ENCODE data around the gene NPHP1.

NPHP1 gene

DNA sequence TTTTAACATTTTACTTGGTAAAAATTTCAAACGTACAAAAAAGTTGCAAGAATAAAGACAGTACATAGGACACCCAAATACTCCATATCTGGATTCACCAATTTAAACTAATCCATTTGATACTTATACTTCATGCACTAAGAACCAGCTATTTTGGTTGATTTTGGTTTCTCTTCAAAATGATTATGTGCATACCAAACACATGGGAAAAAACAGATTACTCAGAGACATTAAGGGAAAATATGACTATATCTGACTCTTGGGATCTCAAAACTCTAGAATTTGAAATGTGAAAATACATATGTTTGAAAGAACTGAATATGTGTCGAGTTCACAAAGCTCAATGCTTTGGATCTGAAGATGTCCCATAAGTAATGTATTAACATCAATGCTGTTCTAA, 73.6 kb downstream of the NPHP1 start:
- Mint-ChIP-seq H3K9me3 (peaks cover 10 to 13% of the 10 kb centered on the region in 2 donors), H3K27me3 (no peaks in the 10 kb centered on the region), H3K4me1 (no peaks in the 10 kb centered on the region), H3K4me3 (no peak overlapping the region), H3K36me3 (peaks cover 0 to 13% of the 10 kb centered on the region in 2 donors), H3K27ac (no peak overlapping the region)
- DNase-seq (no peak), ATAC-seq (replicated peaks) (no peak)

GRCh38 chr2:110130757-110131156, 74.1 kb downstream of the NPHP1 start:
- H3K27ac Mint-ChIP-seq, result no peak overlapping the region
- no peak for ATAC-seq (replicated peaks)
- peaks cover 10 to 13% of the 10 kb centered on the region in 2 donors for H3K9me3 Mint-ChIP-seq
- DNase-seq, result no peak
- peaks cover 0 to 13% of the 10 kb centered on the region in 2 donors for H3K36me3 Mint-ChIP-seq
- no peaks in the 10 kb centered on the region for H3K27me3 Mint-ChIP-seq
- no peaks in the 10 kb centered on the region for H3K4me1 Mint-ChIP-seq
- H3K4me3 Mint-ChIP-seq, result no peak overlapping the region

DNA sequence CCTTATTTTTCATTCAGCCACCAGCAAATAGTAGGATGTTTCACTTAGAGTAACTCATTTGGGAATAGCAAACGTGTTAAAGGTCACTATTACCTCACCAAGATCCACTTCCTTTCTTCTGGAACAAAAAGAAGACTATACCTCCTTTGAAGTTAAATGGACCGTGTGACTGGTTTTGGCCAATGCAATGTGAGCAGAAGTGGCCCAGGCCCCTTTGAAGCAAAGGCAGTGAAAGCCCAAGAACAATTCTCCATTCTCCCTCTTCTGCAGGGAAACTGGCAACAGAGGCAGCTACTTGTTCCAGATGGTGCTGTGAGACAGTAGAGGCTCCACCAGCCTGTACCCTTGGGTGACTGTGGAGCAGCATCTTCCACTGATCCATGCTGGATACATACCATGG, 77.9 kb downstream of the NPHP1 start:
- no peak for DNase-seq
- H3K27ac Mint-ChIP-seq, result no peak overlapping the region
- H3K9me3 Mint-ChIP-seq, result no peaks in the 10 kb centered on the region
- no peaks in the 10 kb centered on the region for H3K4me1 Mint-ChIP-seq
- no peaks in the 10 kb centered on the region for H3K27me3 Mint-ChIP-seq
- H3K4me3 Mint-ChIP-seq, result no peak overlapping the region
- ATAC-seq (replicated peaks), result no peak
- H3K36me3 Mint-ChIP-seq, result peaks cover 0 to 2% of the 10 kb centered on the region in 2 donors

DNA sequence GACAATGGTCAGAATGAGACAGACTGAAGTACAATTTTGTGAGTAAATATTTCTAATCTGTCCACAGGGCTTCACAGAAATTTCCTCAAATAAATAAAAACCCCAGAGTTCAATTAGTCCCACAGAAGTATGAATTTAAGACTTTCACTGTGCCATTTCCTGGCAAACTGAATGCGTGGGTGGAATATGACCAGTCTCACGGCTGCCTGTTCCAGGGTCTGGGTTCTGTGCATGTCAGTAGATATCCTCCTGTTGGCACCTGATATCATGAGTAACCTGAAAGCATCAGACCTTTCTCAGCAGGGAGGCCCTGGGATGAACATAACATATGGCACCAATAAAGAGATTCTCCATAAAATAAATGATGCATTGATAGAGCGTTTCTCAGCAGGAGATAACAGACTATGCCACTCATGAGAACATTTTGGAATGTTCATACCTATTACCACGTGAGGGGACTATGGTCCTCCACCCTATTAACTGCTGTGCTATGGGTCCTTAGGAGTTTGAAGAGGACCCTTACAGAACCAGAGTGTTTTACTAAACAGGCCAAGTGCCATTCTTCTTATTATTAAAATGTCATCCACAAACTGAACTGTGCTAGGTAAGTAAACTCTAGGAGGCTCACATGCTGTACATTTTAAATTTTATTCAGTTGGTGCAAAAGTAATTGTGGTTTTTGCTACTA, 78.6 kb downstream of the NPHP1 start:
- H3K27ac Mint-ChIP-seq, result no peak overlapping the region
- no peaks in the 10 kb centered on the region for H3K9me3 Mint-ChIP-seq
- H3K4me3 Mint-ChIP-seq, result no peak overlapping the region
- ATAC-seq (replicated peaks) (no peak), DNase-seq (no peak)
- H3K36me3 Mint-ChIP-seq, result no peaks in the 10 kb centered on the region
- no peaks in the 10 kb centered on the region for H3K27me3 Mint-ChIP-seq
- H3K4me1 Mint-ChIP-seq, result no peaks in the 10 kb centered on the region

- Mint-ChIP-seq H3K9me3 (no peaks in the 10 kb centered on the region), H3K4me1 (no peaks in the 10 kb centered on the region), H3K27ac (no peak overlapping the region), H3K4me3 (no peak overlapping the region), H3K36me3 (no peaks in the 10 kb centered on the region), H3K27me3 (no peaks in the 10 kb centered on the region)
- ATAC-seq (replicated peaks) (no peak), DNase-seq (no peak)
Observed at GRCh38 chr2:110124939-110125691, 79.7 kb downstream of the NPHP1 start.

- Mint-ChIP-seq H3K4me3 (no peak overlapping the region), H3K27ac (no peak overlapping the region), H3K4me1 (no peaks in the 10 kb centered on the region), H3K36me3 (no peaks in the 10 kb centered on the region), H3K27me3 (peaks cover 0 to under 1% of the 10 kb centered on the region in 2 donors), H3K9me3 (no peaks in the 10 kb centered on the region)
- DNase-seq, result no peak
- ATAC-seq (replicated peaks), result no peak
Observed at GRCh38 chr2:110124038-110124825, 80.6 kb downstream of the NPHP1 start.

- Mint-ChIP-seq H3K36me3 (no peaks in the 10 kb centered on the region), H3K27me3 (peaks cover 25 to 27% of the 10 kb centered on the region in 2 donors), H3K4me1 (no peaks in the 10 kb centered on the region), H3K4me3 (no peak overlapping the region), H3K27ac (no peak overlapping the region), H3K9me3 (no peaks in the 10 kb centered on the region)
- ATAC-seq (replicated peaks) (no peak), DNase-seq (no peak)
Observed at GRCh38 chr2:110121592-110121991, 83.2 kb downstream of the NPHP1 start.

DNA sequence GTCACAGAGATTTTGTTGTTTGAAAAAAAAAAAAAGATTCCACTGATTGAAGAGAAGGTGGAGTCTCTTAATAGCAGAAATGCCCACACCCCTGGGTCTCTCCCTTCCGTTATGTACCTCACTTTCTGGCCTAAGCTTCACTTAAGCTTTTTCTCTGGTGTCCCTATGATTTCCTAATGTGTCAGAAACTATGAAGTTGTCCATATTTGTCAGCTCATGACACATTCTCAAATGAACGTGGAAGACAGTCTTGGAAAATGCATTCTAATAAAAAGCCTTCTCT, 83.8 kb downstream of the NPHP1 start:
- no peak for DNase-seq
- H3K9me3 Mint-ChIP-seq, result no peaks in the 10 kb centered on the region
- no peaks in the 10 kb centered on the region for H3K36me3 Mint-ChIP-seq
- H3K4me1 Mint-ChIP-seq, result no peaks in the 10 kb centered on the region
- H3K27ac Mint-ChIP-seq, result no peak overlapping the region
- H3K4me3 Mint-ChIP-seq, result no peak overlapping the region
- H3K27me3 Mint-ChIP-seq, result peaks cover 30 to 33% of the 10 kb centered on the region in 2 donors
- ATAC-seq (replicated peaks), result no peak

DNA sequence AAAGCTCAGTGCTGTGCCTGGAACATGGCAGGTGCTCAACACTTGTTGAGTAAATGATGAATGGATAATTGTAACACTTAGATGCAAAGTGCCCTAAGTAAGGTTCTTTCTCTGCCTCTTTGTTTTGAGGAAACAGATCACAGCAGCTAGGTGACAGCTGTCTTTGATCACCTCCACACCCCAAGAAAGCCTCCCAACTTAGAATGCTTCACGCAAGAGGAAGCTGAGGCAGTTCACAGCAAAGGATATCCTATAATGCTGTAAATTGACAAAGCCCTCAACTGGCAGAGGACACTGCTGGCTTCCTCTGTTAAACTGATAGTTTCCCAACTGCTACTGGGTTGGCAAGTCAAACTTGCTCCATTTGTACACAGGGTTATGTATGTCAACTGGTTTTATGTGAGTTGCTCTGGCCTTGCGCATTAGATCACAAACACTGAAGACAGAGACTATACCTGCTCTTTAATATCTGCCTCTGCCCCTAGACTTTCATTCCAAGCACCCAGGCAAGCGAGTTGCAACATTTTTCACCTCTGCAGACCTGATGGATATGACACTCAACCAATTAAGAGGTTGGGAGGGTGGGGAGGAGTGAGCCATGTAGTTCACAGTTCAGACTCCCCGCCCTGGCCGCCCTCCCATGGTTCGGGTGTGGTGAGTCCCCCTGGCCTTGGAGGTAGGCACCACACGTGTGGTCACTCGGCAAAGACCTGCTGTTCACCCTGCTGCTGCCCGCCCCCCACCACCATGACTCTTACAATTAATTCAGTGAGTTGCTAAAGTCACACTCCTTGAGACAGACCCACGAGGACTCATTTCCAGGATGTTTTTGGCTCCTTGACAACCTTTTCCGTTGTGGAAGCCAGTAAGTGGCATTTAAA, 84.4 kb downstream of the NPHP1 start:
- no peak overlapping the region for H3K27ac Mint-ChIP-seq
- no peaks in the 10 kb centered on the region for H3K4me1 Mint-ChIP-seq
- ATAC-seq (replicated peaks) (no peak), DNase-seq (no peak)
- H3K4me3 Mint-ChIP-seq, result no peak overlapping the region
- H3K36me3 Mint-ChIP-seq, result no peaks in the 10 kb centered on the region
- no peaks in the 10 kb centered on the region for H3K9me3 Mint-ChIP-seq
- H3K27me3 Mint-ChIP-seq, result peaks cover 32 to 39% of the 10 kb centered on the region in 2 donors

DNA sequence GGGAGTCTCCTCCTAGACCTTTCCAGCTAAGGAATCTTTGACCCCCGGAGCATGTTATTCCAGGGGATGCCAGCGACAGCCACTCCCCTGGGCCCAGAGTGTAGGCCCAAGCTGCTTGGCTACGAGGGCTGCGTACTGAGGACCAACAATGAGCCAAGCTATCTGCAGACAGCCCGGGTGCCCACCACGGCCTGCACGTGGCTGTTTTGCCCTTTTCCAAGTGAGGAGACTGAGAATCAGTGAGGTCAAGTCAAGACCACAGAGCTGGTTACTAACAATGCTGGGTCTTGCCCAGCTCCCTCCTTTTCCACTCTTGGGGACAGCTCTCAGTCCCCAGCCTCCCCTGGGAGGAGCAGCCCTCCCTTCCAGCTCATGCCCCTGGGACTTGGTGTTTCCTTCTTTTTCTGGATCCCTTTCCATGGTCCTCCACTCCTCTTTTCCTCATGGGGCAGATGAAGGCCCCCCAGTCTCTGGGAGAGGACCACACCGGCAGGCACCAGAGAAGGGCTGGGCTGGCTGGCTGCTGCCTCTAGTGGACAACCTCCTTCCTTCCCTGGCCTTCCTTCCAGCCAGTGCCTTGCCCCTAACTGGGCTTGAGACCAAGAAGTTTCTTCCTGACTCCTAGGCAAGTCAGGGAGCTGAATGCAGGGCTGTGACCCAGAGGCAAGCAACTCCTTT, 88.6 kb downstream of the NPHP1 start:
- H3K9me3 Mint-ChIP-seq, result peaks cover 2 to 3% of the 10 kb centered on the region in 2 donors
- no peak overlapping the region for H3K4me3 Mint-ChIP-seq
- peaks cover 54 to 80% of the 10 kb centered on the region in 2 donors for H3K27me3 Mint-ChIP-seq
- no peak overlapping the region for H3K27ac Mint-ChIP-seq
- peak; percentile 27 to 38 for ATAC-seq (replicated peaks)
- H3K36me3 Mint-ChIP-seq, result no peaks in the 10 kb centered on the region
- H3K4me1 Mint-ChIP-seq, result no peaks in the 10 kb centered on the region
- no peak for DNase-seq

GRCh38 chr2:110115291-110116032, 89.4 kb downstream of the NPHP1 start, which contains the start of gene MALL:
MALL (minus strand) TSS chr2:110115822; CDS start chr2:110115792, 30 bp downstream.
- Mint-ChIP-seq H3K27ac (no peak within 1 kb of the TSS), H3K9me3 (peaks cover 2 to 3% of the 10 kb centered on the region in 2 donors), H3K4me3 (no peak within 1 kb of the TSS), H3K4me1 (no peaks in the 10 kb centered on the region), H3K27me3 (peaks cover 54 to 87% of the 10 kb centered on the region in 2 donors), H3K36me3 (no peaks in the 10 kb centered on the region)
- DNase-seq, result no peak
- ATAC-seq (replicated peaks), result peak; percentile 53 to 56

GRCh38 chr2:110114831-110115255, 90.0 kb downstream of the NPHP1 start:
- Mint-ChIP-seq H3K4me3 (no peak overlapping the region), H3K9me3 (peaks cover 3 to 4% of the 10 kb centered on the region in 2 donors)

More at GRCh38 chr2:110114831-110115255, 90.0 kb downstream of the NPHP1 start:
- DNase-seq (no peak), ATAC-seq (replicated peaks) (no peak)
- H3K36me3 Mint-ChIP-seq, result no peaks in the 10 kb centered on the region
- H3K27me3 Mint-ChIP-seq, result peaks cover 60 to 92% of the 10 kb centered on the region in 2 donors
- no peaks in the 10 kb centered on the region for H3K4me1 Mint-ChIP-seq
- no peak overlapping the region for H3K27ac Mint-ChIP-seq
